Heart left ventricle (tissue), 16 donors: ENCODE results near the gene PCSK2. TPM values are rescaled to one million over a fixed set of nuclear protein-coding genes. Genes with fewer than 3 reads are reported as not detected.

Source experiments
- ATAC-seq, 4 donors: fragments of 200-7000 bp; cut with Tn5 transposase; one replicate each; pipeline ENCODE4 v1.9.1; 2020 to 2022; ENCODE audit warnings: moderate library complexity in 4 of 4, mild to moderate bottlenecking in 3 of 4, moderate number of reproducible peaks in 1 of 4
- DNase-seq, 5 donors: peaks; one replicate each; pipeline ENCODE4 v3.0.0-alpha.2; 2020
- H3K27ac ChIP-seq, 12 donors: fragments of 200-600 bp; sonication (generic) in 4 of 12; one replicate each; pipeline versions ENCODE4 v1.5.0 to v1.8.0; 2016 to 2022; ENCODE audit warnings: mild to moderate bottlenecking in 2 of 12
- H3K27me3 ChIP-seq, 9 donors: fragments of 200-600 bp; sonication (generic) in 2 of 9; one replicate each; pipeline versions ENCODE4 v1.5.1 to v1.8.0; 2016 to 2022; ENCODE audit warnings: mild to moderate bottlenecking in 3 of 9
- H3K36me3 ChIP-seq, 9 donors: fragments of 200-600 bp; sonication (generic) in 2 of 9; one replicate each; pipeline versions ENCODE4 v1.5.0 to v1.8.0; 2018 to 2022; ENCODE audit warnings: mild to moderate bottlenecking in 2 of 9
- H3K4me1 ChIP-seq, 12 donors: fragments of 200-600 bp; sonication (generic) in 4 of 12; one replicate each; pipeline versions ENCODE4 v1.5.0 to v1.8.0; 2016 to 2022; ENCODE audit warnings: mild to moderate bottlenecking in 3 of 12
- H3K4me3 ChIP-seq, 12 donors: fragments of 200-600 bp; sonication (generic) in 4 of 12; one replicate each; pipeline versions ENCODE4 v1.5.0 to v1.8.0; 2017 to 2022; ENCODE audit warnings: mild to moderate bottlenecking in 9 of 12, moderate library complexity in 4 of 12
- H3K9me3 ChIP-seq, 12 donors: fragments of 200-600 bp; sonication (generic) in 4 of 12; one replicate each; pipeline versions ENCODE4 v1.5.0 to v1.8.0; 2016 to 2022; ENCODE audit warnings: mild to moderate bottlenecking in 1 of 12
- POLR2A ChIP-seq, 2 donors: fragments of 450-650 bp; IDR thresholded peaks; one replicate each; pipeline ENCODE4 v1.6.1; 2017; ENCODE audit warnings: antibody characterized with exemption in 2 of 2, mild to moderate bottlenecking in 2 of 2, moderate library complexity in 2 of 2
- WGBS, 4 donors: extraction: QIAGEN DNeasy Blood & Tissue Kit in 2 of 4; methylation state at CpG; one replicate each; pipeline versions ENCODE4 v1.1.5 to v1.1.7; 2013 to 2018; 5-methylcytosine and 5-hydroxymethylcytosine counted together
- intact Hi-C, 10 donors: fragments of 100-400 bp; cut with DNase I; formaldehyde crosslinking; loops; one replicate each; pipeline versions ENCODE4 v1.11.1 to v1.14.2; 2022
- polyA plus RNA-seq, 2 donors: library from polyadenylated mRNA; stranded (reverse); fragments of 200-250 nt; gene quantifications; one replicate each; pipeline ENCODE4 v1.2.3, GENCODE V29; 2013
- total RNA-seq, 9 donors: library from RNA; depleted of rRNA in 2 of 9; stranded (reverse); fragments of >200 nt in 2 of 9; fragmentation: NEBNext Ultra II Directional in 3 of 9; extraction: Animal tissue kit (Norgen Biotek cat#: 25700) in 3 of 9; gene quantifications; one replicate each; pipeline versions ENCODE4 v1.1.0 to v1.2.4, GENCODE V29; 2016 to 2023
- TF ChIP-seq, protein P1 (sequence below), 12 donors: fragments of 200-600 bp; sonication (generic) in 4 of 12; IDR thresholded peaks; one replicate each; pipeline versions ENCODE4 v1.5.0 to v1.8.0; 2018 to 2022; ENCODE audit warnings: antibody characterized with exemption in 12 of 12, mild to moderate bottlenecking in 5 of 12
- donor health status: ischemic (EF 13 %, LVEDD 7.1; RV severe dilation, severe dysfunction).
- donor health status: healthy with polysubstance abuse.
- donor health status: DM: no; HTN: yes; CAD: no.
- donor health status: DM: no; HTN: no; CAD: no.
- donor health status: ischemic (EF 25% LVEDD 6.9; RV normal size, moderate dysfunction).
- donor health status: ischemic (EF 25% LVEDD 5.7; RV mildly dilated, moderate dysfunction).
- donor health status: healthy.
- donor health status: DM: yes; HTN: yes; CAD: no.
- donor health status: ischemic (EF 35%, LVEDD 5.7; RV mildly dilated, moderate dysfunction).
- donor health status: nonischemic (EF 11% LVEDD 7.7; RV severe dilation, severe dysfunction).
- donor health status: DM: yes; HTN: yes; CAD: no.
- donor health status: PGD.
- donor health status: ischemic (EF 29% LVEDD 5.4; RV normal size, mild dysfunction).
- donor health status: nonischemic (EF 23%, LVEDD 6.1; RV moderate dilation, normal function).

The PCSK2 gene
- total and polyA plus RNA-seq, 11 donors: 0.11 to 2.0 (median 0.55) TPM

DNA sequence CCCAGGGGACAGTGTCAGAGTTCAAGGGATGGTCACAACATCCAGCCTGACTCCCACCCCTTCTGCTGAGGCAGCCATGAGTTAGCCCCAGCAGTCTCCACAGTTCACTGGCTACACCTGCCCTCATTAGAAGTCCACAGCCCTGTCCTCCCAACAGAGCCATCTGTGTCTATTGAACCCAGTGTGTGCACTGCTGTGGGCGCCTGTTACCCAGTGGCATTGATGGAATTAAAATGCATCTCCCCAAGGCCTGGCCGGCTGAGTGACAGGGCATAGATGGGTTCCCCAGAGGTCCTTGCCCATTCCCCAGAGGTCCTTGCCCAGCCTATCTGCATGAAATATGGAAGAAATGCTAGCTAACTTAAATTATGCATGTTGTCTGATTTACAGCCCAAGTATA is 73.3 kb downstream of the PCSK2 start:
- DNase-seq (no peak), ATAC-seq (no peak)
- Histone ChIP-seq H3K9me3 (no peaks in the 10 kb centered on the region), H3K36me3 (no peaks in the 10 kb centered on the region), H3K4me3 (no peak overlapping the region), H3K4me1 (no peaks in the 10 kb centered on the region), H3K27me3 (no peaks in the 10 kb centered on the region), H3K27ac (no peak overlapping the region)
- intact Hi-C loops: no loop called here
- WGBS, 4 donors: 78 to 94% (median 81%) methylated on average over 2 of the region's 2 CpGs
- TF ChIP-seq, protein P1, sequence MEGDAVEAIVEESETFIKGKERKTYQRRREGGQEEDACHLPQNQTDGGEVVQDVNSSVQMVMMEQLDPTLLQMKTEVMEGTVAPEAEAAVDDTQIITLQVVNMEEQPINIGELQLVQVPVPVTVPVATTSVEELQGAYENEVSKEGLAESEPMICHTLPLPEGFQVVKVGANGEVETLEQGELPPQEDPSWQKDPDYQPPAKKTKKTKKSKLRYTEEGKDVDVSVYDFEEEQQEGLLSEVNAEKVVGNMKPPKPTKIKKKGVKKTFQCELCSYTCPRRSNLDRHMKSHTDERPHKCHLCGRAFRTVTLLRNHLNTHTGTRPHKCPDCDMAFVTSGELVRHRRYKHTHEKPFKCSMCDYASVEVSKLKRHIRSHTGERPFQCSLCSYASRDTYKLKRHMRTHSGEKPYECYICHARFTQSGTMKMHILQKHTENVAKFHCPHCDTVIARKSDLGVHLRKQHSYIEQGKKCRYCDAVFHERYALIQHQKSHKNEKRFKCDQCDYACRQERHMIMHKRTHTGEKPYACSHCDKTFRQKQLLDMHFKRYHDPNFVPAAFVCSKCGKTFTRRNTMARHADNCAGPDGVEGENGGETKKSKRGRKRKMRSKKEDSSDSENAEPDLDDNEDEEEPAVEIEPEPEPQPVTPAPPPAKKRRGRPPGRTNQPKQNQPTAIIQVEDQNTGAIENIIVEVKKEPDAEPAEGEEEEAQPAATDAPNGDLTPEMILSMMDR (IDR thresholded peaks at IDR 0.05): no peak
- TF ChIP-seq POLR2A (IDR thresholded peaks at IDR 0.05): no peak

DNA sequence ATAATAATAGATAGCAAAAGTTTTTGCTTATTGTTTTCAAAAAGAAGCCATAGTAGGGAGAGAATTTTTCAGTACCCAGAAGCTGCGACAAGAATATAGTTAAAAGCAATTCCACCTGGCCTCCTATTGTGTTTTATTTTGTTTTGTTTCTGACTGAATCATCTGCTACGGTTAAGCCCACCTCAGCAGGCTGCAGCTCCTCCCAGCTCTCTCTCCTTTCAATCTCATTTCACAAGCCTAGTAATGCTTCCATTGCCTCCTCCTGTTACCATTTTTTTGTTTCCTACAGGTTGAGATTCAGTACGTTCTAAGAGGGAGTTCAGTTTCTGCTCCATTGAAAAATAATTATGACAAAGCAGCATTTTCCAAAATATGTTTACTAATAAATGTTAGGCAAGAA is 77.9 kb downstream of the PCSK2 start:
- peaks cover 0 to 3% (median 0%) of the 10 kb centered on the region in 9 donors for H3K27me3 ChIP-seq
- intact Hi-C loops: no loop called here
- H3K4me3 ChIP-seq: no peak overlapping the region
- no peaks in the 10 kb centered on the region for H3K36me3 ChIP-seq
- no peaks in the 10 kb centered on the region for H3K9me3 ChIP-seq
- TF ChIP-seq POLR2A (IDR thresholded peaks at IDR 0.05): no peak
- TF ChIP-seq, protein P1 (IDR thresholded peaks at IDR 0.05): no peak
- ATAC-seq: no peak
- H3K27ac ChIP-seq: no peak overlapping the region
- WGBS, 4 donors: 39 to 48% (median 44%) methylated on average over 3 of the region's 3 CpGs
- no peak for DNase-seq
- H3K4me1 ChIP-seq: no peaks in the 10 kb centered on the region

DNA sequence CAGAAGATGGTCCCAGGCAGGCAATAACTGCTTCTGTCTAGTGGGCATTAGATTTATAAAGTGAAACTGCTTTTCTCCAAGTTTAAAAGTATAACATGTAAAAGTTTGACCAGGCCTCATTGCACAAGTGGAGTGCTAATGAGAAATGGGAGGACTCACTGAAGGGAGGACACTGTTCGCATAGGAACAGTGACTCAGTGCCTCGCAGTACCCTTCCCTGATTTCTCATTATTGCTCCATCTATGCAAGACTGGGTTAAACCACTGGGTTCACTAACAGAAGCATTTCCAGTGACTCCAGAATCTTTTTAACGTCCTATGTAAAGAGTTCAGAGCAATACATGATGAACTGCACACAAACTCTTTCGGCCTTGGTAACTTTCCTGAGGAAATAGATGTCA is 79.6 kb downstream of the PCSK2 start:
- H3K36me3 ChIP-seq: no peaks in the 10 kb centered on the region
- no peaks in the 10 kb centered on the region for H3K9me3 ChIP-seq
- TF ChIP-seq POLR2A (IDR thresholded peaks at IDR 0.05): no peak
- TF ChIP-seq, protein P1 (IDR thresholded peaks at IDR 0.05): no peak
- DNase-seq (no peak), ATAC-seq (no peak)
- peaks cover 0 to 3% (median 0%) of the 10 kb centered on the region in 9 donors for H3K27me3 ChIP-seq
- no peak overlapping the region for H3K27ac ChIP-seq
- intact Hi-C loops: no loop called here
- 81 to 83% (median 82%) methylated on average over 4 of the region's 4 CpGs for WGBS, 4 donors
- no peaks in the 10 kb centered on the region for H3K4me1 ChIP-seq
- no peak overlapping the region for H3K4me3 ChIP-seq

DNA sequence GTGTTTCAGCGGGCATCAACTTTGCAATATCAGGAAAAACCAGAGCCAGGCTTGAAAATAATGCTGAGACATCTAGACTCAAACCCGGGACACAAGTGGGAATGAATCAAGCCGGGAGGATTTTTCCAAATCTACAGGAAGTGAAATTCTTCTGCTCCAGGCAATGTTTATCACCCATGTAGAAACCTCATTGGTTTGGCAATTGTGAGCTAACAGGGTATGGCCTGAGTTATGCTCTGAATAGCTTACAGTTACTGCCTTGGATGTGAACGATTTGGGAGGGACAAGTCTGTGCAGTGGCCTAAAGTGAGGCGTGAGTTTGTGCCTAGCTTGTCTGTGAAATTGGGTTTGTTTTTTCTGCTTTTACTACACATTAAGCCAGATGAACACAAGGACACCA is 87.4 kb downstream of the PCSK2 start:
- H3K4me1 ChIP-seq: no peaks in the 10 kb centered on the region
- no peak overlapping the region for H3K27ac ChIP-seq
- ATAC-seq (no peak), DNase-seq (no peak)
- H3K4me3 ChIP-seq: no peak overlapping the region
- TF ChIP-seq, protein P1 (IDR thresholded peaks at IDR 0.05): no peak
- H3K9me3 ChIP-seq: no peaks in the 10 kb centered on the region
- H3K36me3 ChIP-seq: no peaks in the 10 kb centered on the region
- intact Hi-C loops: no loop called here
- WGBS, 4 donors: 63 to 74% (median 68%) methylated on average over 5 of the region's 5 CpGs
- H3K27me3 ChIP-seq: peaks cover 0 to 41% (median 13%) of the 10 kb centered on the region in 9 donors
